ENCODE measurements around the gene TPR. TPM values are rescaled to one million over a fixed set of nuclear protein-coding genes. Genes with fewer than 3 reads are reported as not detected.
"Not testable (repeated sequence)": the region's sequence is repeated elsewhere in the genome, so short reads cannot be mapped to it uniquely, and the experiment has no call there.

TPR gene
- total RNA-seq, 1 experiment from 2014 or later, result 107 TPM

DNA sequence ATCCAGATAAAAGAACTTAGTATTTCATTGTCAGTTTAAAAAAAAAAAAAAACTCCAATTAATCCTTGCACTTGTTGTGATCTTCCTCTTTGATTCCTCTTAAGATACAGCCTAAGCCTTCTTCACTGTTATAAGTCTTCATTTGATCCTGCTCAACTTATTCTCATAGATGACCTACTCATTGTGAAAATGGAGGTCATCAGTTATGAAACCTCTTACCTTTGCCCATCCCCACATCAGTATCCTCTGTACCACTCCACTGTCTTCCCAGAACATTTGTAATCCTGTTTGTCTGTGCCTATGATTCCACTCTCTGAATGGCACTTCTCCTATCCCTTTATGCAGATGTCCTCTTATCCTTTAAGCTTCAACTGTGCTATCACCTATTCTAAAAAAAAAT lies 28.6 kb upstream of the TPR start:
- no peak overlapping the region for H4K8ac ChIP-seq (replicated peaks; ENCODE audit: insufficient read length, low read depth, low read length)
- no peak overlapping the region for H3K27ac Mint-ChIP-seq

DNA sequence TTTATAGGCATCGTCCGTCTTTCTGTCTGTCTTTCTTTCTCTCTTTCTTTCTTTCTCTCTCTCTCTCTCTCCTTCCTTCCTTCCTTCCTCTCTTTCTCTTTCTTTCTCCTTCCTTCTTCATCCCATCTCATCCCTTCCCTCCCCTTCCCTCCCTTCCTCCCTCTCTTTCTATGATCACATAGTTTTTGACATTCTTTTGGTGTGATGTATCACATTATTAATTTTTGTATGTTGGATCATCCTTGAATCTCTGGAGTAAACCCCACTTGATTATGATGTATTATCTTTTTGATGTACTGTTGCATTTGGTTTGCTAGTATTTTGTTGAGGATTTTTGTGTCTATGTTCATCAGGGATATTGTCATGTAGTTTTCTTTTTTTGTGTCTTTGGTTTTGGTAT lies 26.4 kb upstream of the TPR start:
- H3K14ac ChIP-seq (ENCODE audit: insufficient read depth, low read length); H3K56ac ChIP-seq (ENCODE audit: insufficient read length, low read depth, low read length); H3K27ac ChIP-seq (ENCODE audit: insufficient read length, low read depth, low read length); H3K9me3 ChIP-seq (ENCODE audit: control insufficient read depth, low read depth, low read length); DNase-seq; H4K91ac ChIP-seq (ENCODE audit: insufficient read length, low read depth, low read length); H3T11ph ChIP-seq (ENCODE audit: low read length); H2BK20ac ChIP-seq (ENCODE audit: low read depth, low read length, poor library complexity, severe bottlenecking); H2AFZ ChIP-seq (ENCODE audit: low read length); H3K4me2 ChIP-seq (ENCODE audit: insufficient read depth, insufficient read length, low read length); H3K18ac ChIP-seq (ENCODE audit: insufficient read length, low read depth, low read length); H4K8ac ChIP-seq (replicated peaks; ENCODE audit: insufficient read length, low read depth, low read length); H3K27ac Mint-ChIP-seq; H3K9ac ChIP-seq (ENCODE audit: extremely low read depth, insufficient read length, low read length); H2BK5ac ChIP-seq (ENCODE audit: insufficient read length, low read length); H4K20me1 ChIP-seq (ENCODE audit: control insufficient read depth, insufficient read depth, insufficient read length); H4K5ac ChIP-seq (ENCODE audit: insufficient read length, low read depth, low read length); H3K4me3 Mint-ChIP-seq; H2BK12ac ChIP-seq (ENCODE audit: insufficient read length, low read depth, low read length); H3K79me2 ChIP-seq (ENCODE audit: insufficient read depth, low read length); H2BK15ac ChIP-seq (ENCODE audit: low read depth, low read length); H3K4me1 Mint-ChIP-seq; H3K27me3 Mint-ChIP-seq (ENCODE audit: low read depth); H3K79me1 ChIP-seq (ENCODE audit: insufficient read depth, low read depth, low read length, poor library complexity, severe bottlenecking); H3K23me2 ChIP-seq (ENCODE audit: insufficient read length, low read depth, low read length, poor library complexity, severe bottlenecking); H2AK5ac ChIP-seq (ENCODE audit: insufficient read length, low read length); H3K27me3 ChIP-seq (ENCODE audit: insufficient read depth, low read length); H3K23ac ChIP-seq (ENCODE audit: insufficient read length, low read depth, low read length); H2BK120ac ChIP-seq (ENCODE audit: low read depth, low read length, poor library complexity, severe bottlenecking); H3K4ac ChIP-seq (ENCODE audit: low read depth, low read length); H3K4me1 ChIP-seq (ENCODE audit: insufficient read depth, low read length); H3K9me3 Mint-ChIP-seq: not testable (repeated sequence)
- H3K36me3 Mint-ChIP-seq (ENCODE audit: insufficient read depth in 1 of 3, low read depth in 3 of 3), result peaks cover 7 to 49% (median 23%) of the 10 kb centered on the region in 3 experiments; a peak in 6 of 7 replicates
- WGBS (ENCODE audit: extremely low coverage, insufficient read length, low lambda C conversion rate), result no CpG with 5 or more reads among the region's 2 CpGs

More for the DNA sequence above, 28.6 kb upstream of the TPR start:
- Mint-ChIP-seq H3K9me3 (no peaks in the 10 kb centered on the region), H3K4me3 (no peak overlapping the region), H3K36me3 (ENCODE audit: insufficient read depth in 1 of 3, low read depth in 3 of 3) (peaks cover 9 to 54% (median 38%) of the 10 kb centered on the region in 3 experiments; a peak in 6 of 7 replicates), H3K27me3 (ENCODE audit: low read depth) (no peaks in the 10 kb centered on the region), H3K4me1 (no peaks in the 10 kb centered on the region)
- Histone ChIP-seq H2BK5ac (ENCODE audit: insufficient read length, low read length) (no peak overlapping the region), H2BK15ac (ENCODE audit: low read depth, low read length) (no peak overlapping the region), H3K56ac (ENCODE audit: insufficient read length, low read depth, low read length) (no peak overlapping the region), H3K14ac (ENCODE audit: insufficient read depth, low read length) (no peak overlapping the region), H3K4me2 (ENCODE audit: insufficient read depth, insufficient read length, low read length) (no peak overlapping the region), H2BK120ac (ENCODE audit: low read depth, low read length, poor library complexity, severe bottlenecking) (no peak overlapping the region), H2BK20ac (ENCODE audit: low read depth, low read length, poor library complexity, severe bottlenecking) (no peak overlapping the region), H3K9ac (ENCODE audit: extremely low read depth, insufficient read length, low read length) (no peak overlapping the region), H3K4ac (ENCODE audit: low read depth, low read length) (no peak overlapping the region), H3K9me3 (ENCODE audit: control insufficient read depth, low read depth, low read length) (no peaks in the 10 kb centered on the region), H3K79me2 (ENCODE audit: insufficient read depth, low read length) (no peaks in the 10 kb centered on the region), H3K79me1 (ENCODE audit: insufficient read depth, low read depth, low read length, poor library complexity, severe bottlenecking) (no peaks in the 10 kb centered on the region), H3K18ac (ENCODE audit: insufficient read length, low read depth, low read length) (no peak overlapping the region), H3K23ac (ENCODE audit: insufficient read length, low read depth, low read length) (no peak overlapping the region), H2BK12ac (ENCODE audit: insufficient read length, low read depth, low read length) (no peak overlapping the region), H3K27me3 (ENCODE audit: insufficient read depth, low read length) (no peaks in the 10 kb centered on the region), H2AK5ac (ENCODE audit: insufficient read length, low read length) (no peak overlapping the region), H4K5ac (ENCODE audit: insufficient read length, low read depth, low read length) (no peak overlapping the region), H2AFZ (ENCODE audit: low read length) (no peak overlapping the region), H4K91ac (ENCODE audit: insufficient read length, low read depth, low read length) (no peak overlapping the region), H3T11ph (ENCODE audit: low read length) (no peak overlapping the region), H4K20me1 (ENCODE audit: control insufficient read depth, insufficient read depth, insufficient read length) (no peaks in the 10 kb centered on the region), H3K27ac (ENCODE audit: insufficient read length, low read depth, low read length) (no peak overlapping the region), H3K4me1 (ENCODE audit: insufficient read depth, low read length) (no peaks in the 10 kb centered on the region), H3K23me2 (ENCODE audit: insufficient read length, low read depth, low read length, poor library complexity, severe bottlenecking) (no peaks in the 10 kb centered on the region)
- TF ChIP-seq, protein P1, sequence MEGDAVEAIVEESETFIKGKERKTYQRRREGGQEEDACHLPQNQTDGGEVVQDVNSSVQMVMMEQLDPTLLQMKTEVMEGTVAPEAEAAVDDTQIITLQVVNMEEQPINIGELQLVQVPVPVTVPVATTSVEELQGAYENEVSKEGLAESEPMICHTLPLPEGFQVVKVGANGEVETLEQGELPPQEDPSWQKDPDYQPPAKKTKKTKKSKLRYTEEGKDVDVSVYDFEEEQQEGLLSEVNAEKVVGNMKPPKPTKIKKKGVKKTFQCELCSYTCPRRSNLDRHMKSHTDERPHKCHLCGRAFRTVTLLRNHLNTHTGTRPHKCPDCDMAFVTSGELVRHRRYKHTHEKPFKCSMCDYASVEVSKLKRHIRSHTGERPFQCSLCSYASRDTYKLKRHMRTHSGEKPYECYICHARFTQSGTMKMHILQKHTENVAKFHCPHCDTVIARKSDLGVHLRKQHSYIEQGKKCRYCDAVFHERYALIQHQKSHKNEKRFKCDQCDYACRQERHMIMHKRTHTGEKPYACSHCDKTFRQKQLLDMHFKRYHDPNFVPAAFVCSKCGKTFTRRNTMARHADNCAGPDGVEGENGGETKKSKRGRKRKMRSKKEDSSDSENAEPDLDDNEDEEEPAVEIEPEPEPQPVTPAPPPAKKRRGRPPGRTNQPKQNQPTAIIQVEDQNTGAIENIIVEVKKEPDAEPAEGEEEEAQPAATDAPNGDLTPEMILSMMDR (conservative IDR thresholded peaks at IDR 0.05), result no peak
- no peak for DNase-seq
